Measurements from ENCODE around the gene KREMEN2. TPM values are rescaled to one million over a fixed set of nuclear protein-coding genes. Genes with fewer than 3 reads are reported as not detected.

The KREMEN2 gene
- total RNA-seq, 1 experiment from 2014 or later, result 0.49 TPM

- Histone ChIP-seq H3K9me3 (ENCODE audit: low read depth, low read length, poor library complexity, severe bottlenecking) (no peaks in the 10 kb centered on the region), H3K27ac (ENCODE audit: low read depth, low read length, poor library complexity, severe bottlenecking) (no peak overlapping the region), H3K27me3 (replicated peaks; ENCODE audit: insufficient read depth, low read depth, low read length, poor library complexity) (peaks cover 41% of the 10 kb centered on the region), H3K4me3 (ENCODE audit: low read depth, low read length, poor library complexity, severe bottlenecking) (no peak overlapping the region), H3K4me1 (ENCODE audit: insufficient read depth, low read length, poor library complexity, severe bottlenecking) (peaks cover 8% of the 10 kb centered on the region), H3K36me3 (ENCODE audit: insufficient read depth, low read length, poor library complexity, severe bottlenecking) (no peaks in the 10 kb centered on the region)
- no peak for TF ChIP-seq CTCF (conservative IDR thresholded peaks at IDR 0.05; ENCODE audit: low read depth, low read length)
- TF ChIP-seq EZH2 (IDR thresholded peaks at IDR 0.05; ENCODE audit: borderline replicate concordance, low read depth, low read length, poor library complexity, severe bottlenecking), result no peak
- CTCF ChIA-PET, result no interaction called here
- no TSS peak for BruUV-seq (replicated peaks)
- DNase-seq (ENCODE audit: low spot score), result no peak
- POLR2A ChIA-PET (ENCODE audit: low non-redundant PET), result no interaction called here
- intact Hi-C loops (cut with micrococcal nuclease; ENCODE audit: unreplicated experiment), result no loop called here
These were observed 50.9 kb downstream of the KREMEN2 start for GRCh38 chr16:3014971-3015370.

- ChIA-PET POLR2A (ENCODE audit: low non-redundant PET) (no interaction called here), CTCF (no interaction called here)
- no peak overlapping the region for H3K4me3 ChIP-seq (ENCODE audit: low read depth, low read length, poor library complexity, severe bottlenecking)
These were observed 51.9 kb downstream of the KREMEN2 start for GRCh38 chr16:3015865-3016521.

GRCh38 chr16:3017344-3017743 is 53.3 kb downstream of the KREMEN2 start:
- peaks cover 22% of the 10 kb centered on the region for H3K27me3 ChIP-seq (replicated peaks; ENCODE audit: insufficient read depth, low read depth, low read length, poor library complexity)
- no peak overlapping the region for H3K27ac ChIP-seq (ENCODE audit: low read depth, low read length, poor library complexity, severe bottlenecking)
- POLR2A ChIA-PET (ENCODE audit: low non-redundant PET), result no interaction called here
- no peaks in the 10 kb centered on the region for H3K9me3 ChIP-seq (ENCODE audit: low read depth, low read length, poor library complexity, severe bottlenecking)
- intact Hi-C loops (cut with micrococcal nuclease; ENCODE audit: unreplicated experiment), result no loop called here
- BruUV-seq (replicated peaks), result no TSS peak
- no peaks in the 10 kb centered on the region for H3K36me3 ChIP-seq (ENCODE audit: insufficient read depth, low read length, poor library complexity, severe bottlenecking)
- no peak overlapping the region for H3K4me3 ChIP-seq (ENCODE audit: low read depth, low read length, poor library complexity, severe bottlenecking)
- peaks cover 17% of the 10 kb centered on the region for H3K4me1 ChIP-seq (ENCODE audit: insufficient read depth, low read length, poor library complexity, severe bottlenecking)
- DNase-seq (ENCODE audit: low spot score), result no peak
- no peak for TF ChIP-seq EZH2 (IDR thresholded peaks at IDR 0.05; ENCODE audit: borderline replicate concordance, low read depth, low read length, poor library complexity, severe bottlenecking)
- TF ChIP-seq CTCF (conservative IDR thresholded peaks at IDR 0.05; ENCODE audit: low read depth, low read length), result no peak
- CTCF ChIA-PET, result no interaction called here

More at GRCh38 chr16:3015865-3016521, 51.9 kb downstream of the KREMEN2 start:
- no TSS peak for BruUV-seq (replicated peaks)
- Histone ChIP-seq H3K36me3 (ENCODE audit: insufficient read depth, low read length, poor library complexity, severe bottlenecking) (no peaks in the 10 kb centered on the region), H3K27ac (ENCODE audit: low read depth, low read length, poor library complexity, severe bottlenecking) (no peak overlapping the region), H3K4me1 (ENCODE audit: insufficient read depth, low read length, poor library complexity, severe bottlenecking) (peaks cover 8% of the 10 kb centered on the region), H3K9me3 (ENCODE audit: low read depth, low read length, poor library complexity, severe bottlenecking) (no peaks in the 10 kb centered on the region), H3K27me3 (replicated peaks; ENCODE audit: insufficient read depth, low read depth, low read length, poor library complexity) (peaks cover 34% of the 10 kb centered on the region)
- intact Hi-C loops (cut with micrococcal nuclease; ENCODE audit: unreplicated experiment), result no loop called here
- TF ChIP-seq CTCF (conservative IDR thresholded peaks at IDR 0.05; ENCODE audit: low read depth, low read length), result no peak
- no peak for TF ChIP-seq EZH2 (IDR thresholded peaks at IDR 0.05; ENCODE audit: borderline replicate concordance, low read depth, low read length, poor library complexity, severe bottlenecking)
- DNase-seq (ENCODE audit: low spot score), result no peak

Other genes with a start within 250 kb of the KREMEN2 start
- 1.3 and 3.0 TPM in 2 replicates for gene PRSS27, start 244.1 kb upstream of the KREMEN2 start, total RNA-seq (2021)
- gene SRRM2, start 211.6 kb upstream of the KREMEN2 start, total RNA-seq (2021), result 642 and 651 TPM in 2 replicates
- 188 and 206 TPM in 2 replicates for gene ELOB, start 187.0 kb upstream of the KREMEN2 start, total RNA-seq (2021)
- gene PRSS33, start 176.7 kb upstream of the KREMEN2 start, total RNA-seq (2021), result not detected in 2 replicates
- gene PRSS41, start 165.8 kb upstream of the KREMEN2 start, total RNA-seq (2021), result not detected in 2 replicates
- not detected in 2 replicates for gene PRSS21, start 147.0 kb upstream of the KREMEN2 start, total RNA-seq (2021)
- not detected in 2 replicates for gene ZG16B, start 134.0 kb upstream of the KREMEN2 start, total RNA-seq (2021)
- not detected in 2 replicates for gene PRSS22, start 106.1 kb upstream of the KREMEN2 start, total RNA-seq (2021)
- 23.9 and 28.5 TPM in 2 replicates for gene FLYWCH2, start 81.1 kb upstream of the KREMEN2 start, total RNA-seq (2021)
- gene FLYWCH1, start 52.3 kb upstream of the KREMEN2 start, total RNA-seq (2021), result 46.8 and 47.0 TPM in 2 replicates
- 46.5 and 49.7 TPM in 2 replicates for gene PAQR4, start 5.1 kb downstream of the KREMEN2 start, total RNA-seq (2021)
- 120 and 128 TPM in 2 replicates for gene PKMYT1, start 16.2 kb downstream of the KREMEN2 start, total RNA-seq (2021)
- gene CLDN9, start 48.6 kb downstream of the KREMEN2 start, total RNA-seq (2021), result not detected in 2 replicates
- 0.21 and 0.31 TPM in 2 replicates for gene CLDN6, start 53.9 kb downstream of the KREMEN2 start, total RNA-seq (2021)
- 23.7 and 39.5 TPM in 2 replicates for gene TNFRSF12A, start 56.1 kb downstream of the KREMEN2 start, total RNA-seq (2021)
- 46.6 and 51.4 TPM in 2 replicates for gene HCFC1R1, start 59.7 kb downstream of the KREMEN2 start, total RNA-seq (2021)
- gene THOC6, start 59.8 kb downstream of the KREMEN2 start, total RNA-seq (2021), result 52.5 and 59.3 TPM in 2 replicates
- gene BICDL2, start 72.7 kb downstream of the KREMEN2 start, total RNA-seq (2021), result not detected in 2 replicates
- gene MMP25, start 82.3 kb downstream of the KREMEN2 start, total RNA-seq (2021), result 0.80 and 1.3 TPM in 2 replicates
- 4.5 and 7.7 TPM in 2 replicates for gene IL32, start 101.4 kb downstream of the KREMEN2 start, total RNA-seq (2021)
- gene ZSCAN10, start 135.0 kb downstream of the KREMEN2 start, total RNA-seq (2021), result not detected in 2 replicates
- 16.8 and 19.0 TPM in 2 replicates for gene ZNF205, start 148.3 kb downstream of the KREMEN2 start, total RNA-seq (2021)
- gene ZNF213, start 170.8 kb downstream of the KREMEN2 start, total RNA-seq (2021), result 16.0 and 16.1 TPM in 2 replicates
- gene OR1F1, start 223.9 kb downstream of the KREMEN2 start, total RNA-seq (2021), result not detected in 2 replicates

Measured in A673 (cell line).